ENCODE data around the gene RENBP.

DNA sequence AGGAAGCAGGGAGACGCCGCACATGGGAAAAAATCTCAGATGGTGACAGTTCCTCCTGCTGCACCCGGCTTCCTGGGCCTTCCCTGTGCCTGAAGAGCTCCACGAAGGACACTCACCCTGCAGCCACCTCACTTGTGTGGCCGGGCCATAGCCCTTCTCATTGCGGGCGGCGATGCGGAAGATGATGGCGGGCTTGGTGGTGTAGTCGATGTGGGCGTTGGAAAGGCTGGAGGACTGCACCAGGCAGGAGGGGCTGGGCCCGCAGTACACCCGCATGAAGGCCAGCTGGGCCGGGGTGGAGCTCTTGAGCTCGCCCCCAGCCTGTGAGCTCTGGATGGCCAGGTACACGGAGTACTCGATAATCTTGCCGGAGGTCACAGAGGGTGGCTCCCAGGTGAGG, 5.7 kb upstream of the RENBP start:
- no peak for TF ChIP-seq CTCF (IDR thresholded peaks at IDR 0.05)
- TF ChIP-seq POLR2A (IDR thresholded peaks at IDR 0.05), result no peak
